ENCODE data around the gene PHF14. TPM values are rescaled to one million over a fixed set of nuclear protein-coding genes. Genes with fewer than 3 reads are reported as not detected.

PHF14 gene
- total RNA-seq, 1 experiment from 2014 or later: 49.3 TPM

GRCh38 chr7:11210374-11210773, 236.7 kb downstream of the PHF14 start:
- Histone ChIP-seq H3K4me2 (no peak overlapping the region), H3K27ac (no peak overlapping the region), H3K9me3 (ENCODE audit: insufficient read depth, low read depth) (no peaks in the 10 kb centered on the region), H3K4me1 (replicated peaks; ENCODE audit: insufficient read depth) (no peaks in the 10 kb centered on the region), H3K79me2 (ENCODE audit: low read depth) (no peaks in the 10 kb centered on the region), H3K36me3 (ENCODE audit: low read depth) (no peaks in the 10 kb centered on the region), H3K9me2 (ENCODE audit: insufficient read depth) (no peaks in the 10 kb centered on the region), H4K20me1 (ENCODE audit: insufficient read depth) (no peaks in the 10 kb centered on the region), H3K4me3 (no peak overlapping the region), H3F3A (ENCODE audit: insufficient read depth, low read depth) (no peaks in the 10 kb centered on the region), H3K27me3 (ENCODE audit: insufficient read depth, low read depth) (no peaks in the 10 kb centered on the region), H2AFZ (no peak overlapping the region)
- BruUV-seq (replicated peaks): no TSS peak
- TF ChIP-seq EZH2 (IDR thresholded peaks at IDR 0.05; ENCODE audit: low read depth) (no peak), CTCF (conservative IDR thresholded peaks at IDR 0.05) (no peak)
- POLR2A ChIA-PET (ENCODE audit: unreplicated experiment): no interaction called here
- DNase-seq: no peak
- CTCF ChIA-PET: no interaction called here
- intact Hi-C loops (cut with micrococcal nuclease; ENCODE audit: unreplicated experiment): no loop called here

- no peaks in the 10 kb centered on the region for H3K36me3 ChIP-seq (ENCODE audit: low read depth)
- intact Hi-C loops (cut with micrococcal nuclease; ENCODE audit: unreplicated experiment): no loop called here
- H2AFZ ChIP-seq: no peak overlapping the region
- no TSS peak for BruUV-seq (replicated peaks)
- no peak for TF ChIP-seq EZH2 (IDR thresholded peaks at IDR 0.05; ENCODE audit: low read depth)
- TF ChIP-seq CTCF (conservative IDR thresholded peaks at IDR 0.05): peak; percentile 89
- H3K9me2 ChIP-seq (ENCODE audit: insufficient read depth): no peaks in the 10 kb centered on the region
- no peaks in the 10 kb centered on the region for H3K9me3 ChIP-seq (ENCODE audit: insufficient read depth, low read depth)
- no peak overlapping the region for H3K27ac ChIP-seq
- H4K20me1 ChIP-seq (ENCODE audit: insufficient read depth): no peaks in the 10 kb centered on the region
- no peak overlapping the region for H3K4me3 ChIP-seq
- no peaks in the 10 kb centered on the region for H3K4me1 ChIP-seq (replicated peaks; ENCODE audit: insufficient read depth)
- POLR2A ChIA-PET (ENCODE audit: unreplicated experiment): no interaction called here
- CTCF ChIA-PET: interaction anchor here (0.5 to 0.8 kb wide), 3 partner anchors 14 to 1542 kb away, joined by 3 to 5 read pairs (median 3); no protein-coding TSS in a partner anchor
- DNase-seq: peak; percentile 34 to 41
- H3F3A ChIP-seq (ENCODE audit: insufficient read depth, low read depth): no peaks in the 10 kb centered on the region
- H3K79me2 ChIP-seq (ENCODE audit: low read depth): no peaks in the 10 kb centered on the region
- H3K27me3 ChIP-seq (ENCODE audit: insufficient read depth, low read depth): no peaks in the 10 kb centered on the region
- H3K4me2 ChIP-seq: no peak overlapping the region
Measured at GRCh38 chr7:11212080-11212711, 238.5 kb downstream of the PHF14 start.

- H3K9me2 ChIP-seq (ENCODE audit: insufficient read depth): no peaks in the 10 kb centered on the region
- no peaks in the 10 kb centered on the region for H3K4me1 ChIP-seq (replicated peaks; ENCODE audit: insufficient read depth)
- H3F3A ChIP-seq (ENCODE audit: insufficient read depth, low read depth): no peaks in the 10 kb centered on the region
- no peak overlapping the region for H3K4me2 ChIP-seq
- ChIA-PET POLR2A (ENCODE audit: unreplicated experiment) (no interaction called here), CTCF (interaction anchor here (0.6 kb wide), 1 partner anchor 143 kb away, joined by 3 read pairs; no protein-coding TSS in a partner anchor)
- H2AFZ ChIP-seq: no peak overlapping the region
- H3K27ac ChIP-seq: no peak overlapping the region
- H3K27me3 ChIP-seq (ENCODE audit: insufficient read depth, low read depth): no peaks in the 10 kb centered on the region
- DNase-seq: peak in 1 of 2 experiments; percentile 68
- H3K9me3 ChIP-seq (ENCODE audit: insufficient read depth, low read depth): no peaks in the 10 kb centered on the region
- no peaks in the 10 kb centered on the region for H3K36me3 ChIP-seq (ENCODE audit: low read depth)
- H3K79me2 ChIP-seq (ENCODE audit: low read depth): no peaks in the 10 kb centered on the region
- no peaks in the 10 kb centered on the region for H4K20me1 ChIP-seq (ENCODE audit: insufficient read depth)
- intact Hi-C loops (cut with micrococcal nuclease; ENCODE audit: unreplicated experiment): no loop called here
- TF ChIP-seq CTCF (conservative IDR thresholded peaks at IDR 0.05) (no peak), EZH2 (IDR thresholded peaks at IDR 0.05; ENCODE audit: low read depth) (no peak)
- no TSS peak for BruUV-seq (replicated peaks)
- no peak overlapping the region for H3K4me3 ChIP-seq
Measured at GRCh38 chr7:11212816-11213215, 239.1 kb downstream of the PHF14 start.
